ENCODE measurements around the gene SPARC.

SPARC gene

GRCh38 chr5:151617841-151618710 lies 68.6 kb downstream of the SPARC start:
- TF ChIP-seq, protein P1, sequence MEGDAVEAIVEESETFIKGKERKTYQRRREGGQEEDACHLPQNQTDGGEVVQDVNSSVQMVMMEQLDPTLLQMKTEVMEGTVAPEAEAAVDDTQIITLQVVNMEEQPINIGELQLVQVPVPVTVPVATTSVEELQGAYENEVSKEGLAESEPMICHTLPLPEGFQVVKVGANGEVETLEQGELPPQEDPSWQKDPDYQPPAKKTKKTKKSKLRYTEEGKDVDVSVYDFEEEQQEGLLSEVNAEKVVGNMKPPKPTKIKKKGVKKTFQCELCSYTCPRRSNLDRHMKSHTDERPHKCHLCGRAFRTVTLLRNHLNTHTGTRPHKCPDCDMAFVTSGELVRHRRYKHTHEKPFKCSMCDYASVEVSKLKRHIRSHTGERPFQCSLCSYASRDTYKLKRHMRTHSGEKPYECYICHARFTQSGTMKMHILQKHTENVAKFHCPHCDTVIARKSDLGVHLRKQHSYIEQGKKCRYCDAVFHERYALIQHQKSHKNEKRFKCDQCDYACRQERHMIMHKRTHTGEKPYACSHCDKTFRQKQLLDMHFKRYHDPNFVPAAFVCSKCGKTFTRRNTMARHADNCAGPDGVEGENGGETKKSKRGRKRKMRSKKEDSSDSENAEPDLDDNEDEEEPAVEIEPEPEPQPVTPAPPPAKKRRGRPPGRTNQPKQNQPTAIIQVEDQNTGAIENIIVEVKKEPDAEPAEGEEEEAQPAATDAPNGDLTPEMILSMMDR (IDR thresholded peaks at IDR 0.05; ENCODE audit: insufficient read depth, low read depth, low read length, missing control alignments): no peak
- H3K4me3 ChIP-seq (ENCODE audit: low read length): no peak overlapping the region
- DNase-seq (ENCODE audit: low read depth): peak; percentile 79

DNA sequence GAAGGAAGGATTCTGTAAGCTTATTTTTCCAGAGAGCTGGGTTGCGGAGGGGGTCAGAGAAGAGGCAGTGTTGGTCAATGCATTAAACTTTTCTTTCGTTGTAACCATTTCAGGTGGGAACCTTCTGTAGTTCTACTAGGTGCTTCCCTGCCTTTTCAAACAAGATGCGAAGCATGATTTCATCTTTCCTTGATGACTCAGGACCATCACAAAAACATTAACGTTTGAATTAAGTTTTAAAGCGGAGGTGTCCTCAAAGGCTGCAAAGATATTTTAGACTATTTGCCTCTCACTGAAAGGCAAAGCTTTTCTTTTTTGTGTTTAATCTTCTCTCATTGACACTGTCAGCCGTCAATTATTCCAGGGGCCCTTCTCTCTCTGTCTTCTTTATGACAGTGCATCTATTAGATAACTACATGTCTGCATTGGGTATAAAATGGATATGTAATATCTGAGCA lies 69.3 kb downstream of the SPARC start:
- TF ChIP-seq, protein P1 (IDR thresholded peaks at IDR 0.05; ENCODE audit: insufficient read depth, low read depth, low read length, missing control alignments): no peak
- no peak overlapping the region for H3K4me3 ChIP-seq (ENCODE audit: low read length)
- DNase-seq (ENCODE audit: low read depth): peak; percentile 77

DNA sequence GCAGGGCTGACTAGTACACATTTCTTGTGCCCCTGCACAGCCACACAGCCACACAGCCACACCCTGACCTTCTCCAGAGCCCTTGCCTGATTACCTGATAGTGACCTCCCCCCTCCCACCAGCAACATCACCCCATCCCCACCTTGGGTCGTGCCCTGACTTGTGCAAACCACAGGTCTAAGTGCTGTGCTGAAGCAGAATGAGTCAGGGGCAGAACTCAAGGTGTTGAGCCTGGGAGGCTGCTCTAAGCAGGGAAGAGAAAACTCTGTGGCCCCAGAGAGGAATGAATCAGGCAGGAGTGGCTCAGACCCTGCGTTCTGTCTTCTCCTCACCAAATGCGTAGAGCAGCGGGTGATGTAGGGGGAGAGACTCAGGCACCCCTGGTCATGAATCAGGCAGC lies 71.3 kb downstream of the SPARC start:
- H3K4me3 ChIP-seq (ENCODE audit: low read length): no peak overlapping the region
- peak; percentile 100 for DNase-seq (ENCODE audit: low read depth)
- TF ChIP-seq, protein P1 (IDR thresholded peaks at IDR 0.05; ENCODE audit: insufficient read depth, low read depth, low read length, missing control alignments): no peak

DNA sequence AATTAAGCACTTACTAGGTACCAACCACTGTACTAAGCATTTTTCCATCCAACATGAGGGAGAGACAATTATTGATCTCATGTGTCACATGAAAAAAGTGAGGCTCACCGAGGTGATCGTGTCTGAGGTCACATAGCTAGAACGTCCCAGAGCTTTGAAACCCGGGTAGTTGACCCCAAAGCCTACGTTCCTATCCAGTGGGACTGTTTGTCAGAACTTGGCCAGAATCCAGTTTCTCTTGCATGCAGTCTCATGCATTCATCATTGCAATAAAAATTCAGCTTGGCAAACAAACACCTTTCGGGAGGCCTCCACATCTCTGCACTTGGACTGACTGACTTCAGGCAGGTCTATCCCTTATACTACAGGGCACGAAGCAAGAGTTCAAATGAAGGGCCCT lies 72.2 kb downstream of the SPARC start:
- TF ChIP-seq, protein P1 (IDR thresholded peaks at IDR 0.05; ENCODE audit: insufficient read depth, low read depth, low read length, missing control alignments): no peak
- H3K4me3 ChIP-seq (ENCODE audit: low read length): no peak overlapping the region
- DNase-seq (ENCODE audit: low read depth): peak; percentile 63

- TF ChIP-seq, protein P1 (IDR thresholded peaks at IDR 0.05; ENCODE audit: insufficient read depth, low read depth, low read length, missing control alignments): no peak
- no peak overlapping the region for H3K4me3 ChIP-seq (ENCODE audit: low read length)
- DNase-seq (ENCODE audit: low read depth): peak; percentile 99
Observed at GRCh38 chr5:151612689-151613427, 73.9 kb downstream of the SPARC start.

DNA sequence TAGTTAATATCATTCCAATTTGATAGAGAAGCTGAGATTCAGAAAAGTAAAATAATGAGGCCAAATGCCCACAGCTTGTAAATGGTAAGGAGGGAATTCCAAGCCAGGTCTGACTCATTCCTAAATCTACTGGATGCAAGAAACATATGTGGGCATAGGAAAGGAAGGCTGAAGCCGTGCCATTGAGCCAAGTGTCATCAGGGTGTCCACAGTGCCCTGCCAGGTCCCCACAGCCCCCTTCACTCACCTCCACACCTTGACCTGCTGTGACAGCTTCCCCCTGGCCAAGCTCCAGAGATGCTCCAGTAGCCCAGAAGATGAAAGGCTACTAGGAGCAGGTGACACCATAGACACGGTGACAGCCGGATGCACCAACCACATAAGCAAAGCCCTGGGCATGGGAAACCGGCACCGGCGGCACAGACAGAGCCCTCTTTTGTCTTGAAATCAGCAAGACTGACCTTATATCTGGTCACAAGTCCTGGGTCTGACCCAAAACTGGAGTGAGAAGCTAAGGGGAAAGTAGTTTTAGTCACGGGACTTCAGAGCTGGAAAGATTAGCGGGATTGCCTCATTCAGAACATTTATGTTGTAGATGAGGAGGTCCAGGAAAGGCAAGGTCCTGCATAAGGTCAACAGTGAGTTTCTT lies 75.5 kb downstream of the SPARC start:
- no peak for DNase-seq (ENCODE audit: low read depth)
- TF ChIP-seq, protein P1 (IDR thresholded peaks at IDR 0.05; ENCODE audit: insufficient read depth, low read depth, low read length, missing control alignments): no peak

More for the DNA sequence above, 75.5 kb downstream of the SPARC start:
- no peak overlapping the region for H3K4me3 ChIP-seq (ENCODE audit: low read length)
